OCI-LY3 (cell line): Measurements from ENCODE around the gene PHPT1.

ENCODE experiments used
- EZH2phosphoT487 ChIP-seq: fragments of 200-600 bp; shearing (Covaris generic); IDR thresholded peaks from 2 replicates; pipeline ENCODE4 v1.6.1; 2018; ENCODE audit warnings: antibody characterized with exemption, mixed run types, low read depth
- TF ChIP-seq, protein P1 (sequence below): fragments of 200-600, 300-600 bp; sonication (generic); IDR thresholded peaks from 2 replicates; pipeline ENCODE4 v1.5.1; 2014; ENCODE audit warnings: antibody characterized with exemption, low read length, low read depth

DNA sequence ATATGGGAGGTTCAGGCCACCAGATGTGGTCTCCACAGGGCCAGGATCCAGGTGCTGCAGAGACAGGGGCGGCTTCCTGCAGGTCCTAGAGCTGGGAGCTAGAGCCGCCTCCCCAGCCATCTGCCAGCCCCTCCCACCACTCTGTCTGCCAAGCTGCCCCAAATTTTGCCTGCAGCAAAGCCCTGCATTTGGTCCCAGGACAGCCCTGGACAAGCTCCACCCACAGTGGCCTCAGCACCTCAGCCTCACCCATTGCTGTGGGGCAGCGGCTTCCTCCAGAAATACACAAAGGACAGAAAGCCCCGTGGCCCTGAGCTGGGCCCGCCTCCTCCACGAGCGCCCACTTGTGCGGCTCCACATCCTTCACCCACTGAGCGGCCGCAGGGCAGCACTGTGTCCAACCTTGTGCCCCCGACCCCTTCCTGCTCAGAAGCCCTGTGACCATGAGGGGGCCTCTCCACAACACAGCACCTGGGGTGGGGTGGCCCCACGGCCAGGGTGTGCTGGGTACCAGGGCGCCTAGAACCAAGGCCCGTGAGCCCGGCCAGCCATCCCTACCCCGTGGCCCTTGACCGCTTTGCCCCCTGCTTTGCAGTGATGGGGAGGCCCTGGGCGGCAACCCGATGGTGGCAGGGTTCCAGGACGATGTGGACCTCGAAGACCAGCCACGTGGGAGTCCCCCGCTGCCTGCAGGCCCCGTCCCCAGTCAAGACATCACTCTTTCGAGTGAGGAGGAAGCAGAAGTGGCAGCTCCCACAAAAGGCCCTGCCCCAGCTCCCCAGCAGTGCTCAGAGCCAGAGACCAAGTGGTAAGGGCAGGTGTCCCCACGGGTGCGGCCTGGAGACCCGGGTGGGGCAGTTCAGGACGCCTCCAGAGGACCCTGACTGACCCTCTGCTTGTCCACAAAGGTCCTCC, 10.6 kb upstream of the PHPT1 start:
- TF ChIP-seq, protein P1, sequence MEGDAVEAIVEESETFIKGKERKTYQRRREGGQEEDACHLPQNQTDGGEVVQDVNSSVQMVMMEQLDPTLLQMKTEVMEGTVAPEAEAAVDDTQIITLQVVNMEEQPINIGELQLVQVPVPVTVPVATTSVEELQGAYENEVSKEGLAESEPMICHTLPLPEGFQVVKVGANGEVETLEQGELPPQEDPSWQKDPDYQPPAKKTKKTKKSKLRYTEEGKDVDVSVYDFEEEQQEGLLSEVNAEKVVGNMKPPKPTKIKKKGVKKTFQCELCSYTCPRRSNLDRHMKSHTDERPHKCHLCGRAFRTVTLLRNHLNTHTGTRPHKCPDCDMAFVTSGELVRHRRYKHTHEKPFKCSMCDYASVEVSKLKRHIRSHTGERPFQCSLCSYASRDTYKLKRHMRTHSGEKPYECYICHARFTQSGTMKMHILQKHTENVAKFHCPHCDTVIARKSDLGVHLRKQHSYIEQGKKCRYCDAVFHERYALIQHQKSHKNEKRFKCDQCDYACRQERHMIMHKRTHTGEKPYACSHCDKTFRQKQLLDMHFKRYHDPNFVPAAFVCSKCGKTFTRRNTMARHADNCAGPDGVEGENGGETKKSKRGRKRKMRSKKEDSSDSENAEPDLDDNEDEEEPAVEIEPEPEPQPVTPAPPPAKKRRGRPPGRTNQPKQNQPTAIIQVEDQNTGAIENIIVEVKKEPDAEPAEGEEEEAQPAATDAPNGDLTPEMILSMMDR = no peak
- TF ChIP-seq EZH2phosphoT487 = no peak
